Smooth muscle cell (in vitro differentiated cells): ENCODE results near the gene SCP2D1. TPM values are rescaled to one million over a fixed set of nuclear protein-coding genes. Genes with fewer than 3 reads are reported as not detected.

Experiments
- polyA plus RNA-seq: library from polyadenylated mRNA; unstranded; fragments of >200 nt; fragmentation: Nextera tagmentation; extraction: Ambion mirVana; gene quantifications from 2 replicates; pipeline ENCODE4 v1.2.1, GENCODE V29; 2016
- total RNA-seq: library from RNA; depleted of rRNA; stranded (reverse); fragments of >200 nt; gene quantifications from 2 replicates; pipeline ENCODE4 v1.2.3, GENCODE V29; 2014

The SCP2D1 gene
- total and polyA plus RNA-seq, 2 experiments from 2014 or later, result not detected

Other genes starting within 250 kb of the SCP2D1 start
- gene SMIM26, start 246.4 kb upstream of the SCP2D1 start, total RNA-seq, result 88.6 and 161 TPM in 2 replicates
- 71.8 and 90.0 TPM in 2 replicates for gene SMIM26, start 246.4 kb upstream of the SCP2D1 start, polyA plus RNA-seq
- gene DTD1, start 225.7 kb upstream of the SCP2D1 start, total RNA-seq, result 23.9 and 27.5 TPM in 2 replicates
- 26.9 and 27.2 TPM in 2 replicates for gene DTD1, start 225.7 kb upstream of the SCP2D1 start, polyA plus RNA-seq